K562 (cell line): ENCODE results near the gene CPED1. TPM values are rescaled to one million over a fixed set of nuclear protein-coding genes. Genes with fewer than 3 reads are reported as not detected.

Experiments
- CBX1 ChIP-seq: sonication (generic); IDR thresholded peaks from 2 replicates; pipeline ENCODE4 v1.6.1; 2016; ENCODE audit warnings: antibody characterized with exemption, low read depth, mild to moderate bottlenecking
- CHCHD3 ChIP-seq: fragments of 250-450 bp; sonication (Bioruptor Pico); IDR thresholded peaks from 2 replicates; pipeline ENCODE4 v2.1.2; 2022; ENCODE audit warnings: mild to moderate bottlenecking
- FOXK2 ChIP-seq, 2 experiments: fragments of 450-650 bp; IDR thresholded peaks in 1 of 2; conservative IDR thresholded peaks in 1 of 2; 2 replicates each; pipeline ENCODE4 v1.6.1; 2016; ENCODE audit warnings: low read depth in 2 of 2, mild to moderate bottlenecking in 1 of 2
- SMARCC2 ChIP-seq: fragments of 450-650 bp; IDR thresholded peaks from 2 replicates; pipeline ENCODE4 v1.6.1; 2017; ENCODE audit warnings: antibody characterized with exemption, moderate library complexity, mild to moderate bottlenecking, low read depth
- SUPT5H ChIP-seq: fragments of 450-650 bp; IDR thresholded peaks from 2 replicates; pipeline ENCODE4 v1.6.1; 2016
- polyA plus RNA-seq, 8 experiments: library from polyadenylated mRNA; depleted of rRNA in 4 of 8; stranded (reverse) in 5 of 8; unstranded in 3 of 8; fragments of >200 nt; fragmentation: Nextera tagmentation in 2 of 8; fragmentation: Illumina TruSeq in 1 of 8; extraction: Ambion mirVana in 2 of 8; extraction: Trizol in 1 of 8; gene quantifications; 2 replicates each; pipeline versions ENCODE4 v1.2.1 to v1.2.3, GENCODE V29; 2011 to 2014; ENCODE audit warnings: inconsistent platforms in 1 of 8, missing spikeins in 1 of 8
- total RNA-seq, 7 experiments: library from RNA; depleted of rRNA in 6 of 7; stranded (reverse); fragments of >200 nt in 6 of 7; fragmentation: Illumina TruSeq in 2 of 7; extraction: Trizol in 2 of 7; gene quantifications; 2 replicates each; pipeline versions ENCODE4 v1.2.1 to v1.2.3, GENCODE V29; 2011 to 2021; ENCODE audit warnings: low replicate concordance in 1 of 7
- TF ChIP-seq, protein P1 (sequence below): fragments of 200-600 bp; sonication (generic); IDR thresholded peaks from one replicate; pipeline ENCODE4 v1.6.1; 2012; ENCODE audit warnings: mild to moderate bottlenecking, low read depth, low read length, inconsistent platforms
- TF ChIP-seq, protein P2 (sequence below): fragments of 450-650 bp; IDR thresholded peaks from 2 replicates; pipeline ENCODE4 v1.6.1; 2016; ENCODE audit warnings: antibody characterized with exemption
- TF ChIP-seq, protein P3 (sequence below), 2 experiments: fragments of 450-650 bp; IDR thresholded peaks; 2 replicates each; pipeline ENCODE4 v1.6.1; 2018; ENCODE audit warnings: mild to moderate bottlenecking in 2 of 2, low read depth in 1 of 2; ENCODE audit not compliant: partially characterized antibody in 2 of 2

CPED1 gene
- total and polyA plus RNA-seq, 9 of the 15 experiments (the other 6 are each of a cell fraction or from before 2014, with no cell fraction given): 195 to 393 (median 290) TPM

DNA sequence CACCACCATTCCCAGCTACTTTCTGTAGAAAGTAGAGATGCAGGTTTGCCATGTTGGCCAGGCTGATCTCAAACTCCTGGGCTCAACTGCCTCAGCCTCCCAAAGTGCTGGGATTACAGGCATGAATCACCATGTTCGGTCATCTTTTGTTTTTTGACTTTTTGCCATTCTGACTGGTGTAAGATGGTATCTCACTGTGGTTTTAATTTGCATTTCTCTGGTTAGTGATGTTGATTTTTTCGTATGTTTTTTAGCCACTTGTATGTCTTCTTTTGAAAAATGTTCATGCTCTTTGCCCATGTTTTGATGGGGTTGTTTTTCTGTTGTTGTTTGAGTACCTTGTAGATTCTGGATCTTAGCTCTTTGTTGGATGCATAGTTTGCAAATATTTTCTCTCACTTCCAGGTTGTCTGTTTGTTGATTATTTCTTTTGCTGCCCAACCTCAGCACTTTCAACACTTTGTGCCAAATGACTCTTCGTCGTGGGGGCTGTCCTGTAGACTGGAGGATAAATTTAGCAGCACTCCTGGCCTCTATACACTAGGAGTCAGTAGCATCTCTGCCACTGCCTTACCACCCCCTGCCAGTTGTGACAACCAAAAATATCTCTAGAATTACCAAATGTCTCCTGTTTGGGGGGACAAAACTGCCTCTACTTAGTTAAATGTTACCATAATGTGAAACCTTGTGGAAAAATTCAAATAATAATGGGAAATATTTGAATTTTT lies 6.5 kb upstream of the CPED1 start (continued):
- TF ChIP-seq, protein P1, sequence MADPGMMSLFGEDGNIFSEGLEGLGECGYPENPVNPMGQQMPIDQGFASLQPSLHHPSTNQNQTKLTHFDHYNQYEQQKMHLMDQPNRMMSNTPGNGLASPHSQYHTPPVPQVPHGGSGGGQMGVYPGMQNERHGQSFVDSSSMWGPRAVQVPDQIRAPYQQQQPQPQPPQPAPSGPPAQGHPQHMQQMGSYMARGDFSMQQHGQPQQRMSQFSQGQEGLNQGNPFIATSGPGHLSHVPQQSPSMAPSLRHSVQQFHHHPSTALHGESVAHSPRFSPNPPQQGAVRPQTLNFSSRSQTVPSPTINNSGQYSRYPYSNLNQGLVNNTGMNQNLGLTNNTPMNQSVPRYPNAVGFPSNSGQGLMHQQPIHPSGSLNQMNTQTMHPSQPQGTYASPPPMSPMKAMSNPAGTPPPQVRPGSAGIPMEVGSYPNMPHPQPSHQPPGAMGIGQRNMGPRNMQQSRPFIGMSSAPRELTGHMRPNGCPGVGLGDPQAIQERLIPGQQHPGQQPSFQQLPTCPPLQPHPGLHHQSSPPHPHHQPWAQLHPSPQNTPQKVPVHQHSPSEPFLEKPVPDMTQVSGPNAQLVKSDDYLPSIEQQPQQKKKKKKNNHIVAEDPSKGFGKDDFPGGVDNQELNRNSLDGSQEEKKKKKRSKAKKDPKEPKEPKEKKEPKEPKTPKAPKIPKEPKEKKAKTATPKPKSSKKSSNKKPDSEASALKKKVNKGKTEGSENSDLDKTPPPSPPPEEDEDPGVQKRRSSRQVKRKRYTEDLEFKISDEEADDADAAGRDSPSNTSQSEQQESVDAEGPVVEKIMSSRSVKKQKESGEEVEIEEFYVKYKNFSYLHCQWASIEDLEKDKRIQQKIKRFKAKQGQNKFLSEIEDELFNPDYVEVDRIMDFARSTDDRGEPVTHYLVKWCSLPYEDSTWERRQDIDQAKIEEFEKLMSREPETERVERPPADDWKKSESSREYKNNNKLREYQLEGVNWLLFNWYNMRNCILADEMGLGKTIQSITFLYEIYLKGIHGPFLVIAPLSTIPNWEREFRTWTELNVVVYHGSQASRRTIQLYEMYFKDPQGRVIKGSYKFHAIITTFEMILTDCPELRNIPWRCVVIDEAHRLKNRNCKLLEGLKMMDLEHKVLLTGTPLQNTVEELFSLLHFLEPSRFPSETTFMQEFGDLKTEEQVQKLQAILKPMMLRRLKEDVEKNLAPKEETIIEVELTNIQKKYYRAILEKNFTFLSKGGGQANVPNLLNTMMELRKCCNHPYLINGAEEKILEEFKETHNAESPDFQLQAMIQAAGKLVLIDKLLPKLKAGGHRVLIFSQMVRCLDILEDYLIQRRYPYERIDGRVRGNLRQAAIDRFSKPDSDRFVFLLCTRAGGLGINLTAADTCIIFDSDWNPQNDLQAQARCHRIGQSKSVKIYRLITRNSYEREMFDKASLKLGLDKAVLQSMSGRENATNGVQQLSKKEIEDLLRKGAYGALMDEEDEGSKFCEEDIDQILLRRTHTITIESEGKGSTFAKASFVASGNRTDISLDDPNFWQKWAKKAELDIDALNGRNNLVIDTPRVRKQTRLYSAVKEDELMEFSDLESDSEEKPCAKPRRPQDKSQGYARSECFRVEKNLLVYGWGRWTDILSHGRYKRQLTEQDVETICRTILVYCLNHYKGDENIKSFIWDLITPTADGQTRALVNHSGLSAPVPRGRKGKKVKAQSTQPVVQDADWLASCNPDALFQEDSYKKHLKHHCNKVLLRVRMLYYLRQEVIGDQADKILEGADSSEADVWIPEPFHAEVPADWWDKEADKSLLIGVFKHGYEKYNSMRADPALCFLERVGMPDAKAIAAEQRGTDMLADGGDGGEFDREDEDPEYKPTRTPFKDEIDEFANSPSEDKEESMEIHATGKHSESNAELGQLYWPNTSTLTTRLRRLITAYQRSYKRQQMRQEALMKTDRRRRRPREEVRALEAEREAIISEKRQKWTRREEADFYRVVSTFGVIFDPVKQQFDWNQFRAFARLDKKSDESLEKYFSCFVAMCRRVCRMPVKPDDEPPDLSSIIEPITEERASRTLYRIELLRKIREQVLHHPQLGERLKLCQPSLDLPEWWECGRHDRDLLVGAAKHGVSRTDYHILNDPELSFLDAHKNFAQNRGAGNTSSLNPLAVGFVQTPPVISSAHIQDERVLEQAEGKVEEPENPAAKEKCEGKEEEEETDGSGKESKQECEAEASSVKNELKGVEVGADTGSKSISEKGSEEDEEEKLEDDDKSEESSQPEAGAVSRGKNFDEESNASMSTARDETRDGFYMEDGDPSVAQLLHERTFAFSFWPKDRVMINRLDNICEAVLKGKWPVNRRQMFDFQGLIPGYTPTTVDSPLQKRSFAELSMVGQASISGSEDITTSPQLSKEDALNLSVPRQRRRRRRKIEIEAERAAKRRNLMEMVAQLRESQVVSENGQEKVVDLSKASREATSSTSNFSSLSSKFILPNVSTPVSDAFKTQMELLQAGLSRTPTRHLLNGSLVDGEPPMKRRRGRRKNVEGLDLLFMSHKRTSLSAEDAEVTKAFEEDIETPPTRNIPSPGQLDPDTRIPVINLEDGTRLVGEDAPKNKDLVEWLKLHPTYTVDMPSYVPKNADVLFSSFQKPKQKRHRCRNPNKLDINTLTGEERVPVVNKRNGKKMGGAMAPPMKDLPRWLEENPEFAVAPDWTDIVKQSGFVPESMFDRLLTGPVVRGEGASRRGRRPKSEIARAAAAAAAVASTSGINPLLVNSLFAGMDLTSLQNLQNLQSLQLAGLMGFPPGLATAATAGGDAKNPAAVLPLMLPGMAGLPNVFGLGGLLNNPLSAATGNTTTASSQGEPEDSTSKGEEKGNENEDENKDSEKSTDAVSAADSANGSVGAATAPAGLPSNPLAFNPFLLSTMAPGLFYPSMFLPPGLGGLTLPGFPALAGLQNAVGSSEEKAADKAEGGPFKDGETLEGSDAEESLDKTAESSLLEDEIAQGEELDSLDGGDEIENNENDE: no peak
- TF ChIP-seq, protein P2, sequence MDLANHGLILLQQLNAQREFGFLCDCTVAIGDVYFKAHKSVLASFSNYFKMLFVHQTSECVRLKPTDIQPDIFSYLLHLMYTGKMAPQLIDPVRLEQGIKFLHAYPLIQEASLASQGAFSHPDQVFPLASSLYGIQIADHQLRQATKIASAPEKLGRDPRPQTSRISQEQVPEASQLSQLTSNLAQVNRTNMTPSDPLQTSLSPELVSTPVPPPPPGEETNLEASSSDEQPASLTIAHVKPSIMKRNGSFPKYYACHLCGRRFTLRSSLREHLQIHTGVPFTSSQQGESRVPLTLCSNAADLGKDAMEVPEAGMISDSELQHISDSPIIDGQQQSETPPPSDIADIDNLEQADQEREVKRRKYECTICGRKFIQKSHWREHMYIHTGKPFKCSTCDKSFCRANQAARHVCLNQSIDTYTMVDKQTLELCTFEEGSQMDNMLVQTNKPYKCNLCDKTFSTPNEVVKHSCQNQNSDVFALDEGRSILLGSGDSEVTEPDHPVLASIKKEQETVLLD: 0 out of 2 replicates have a peak, but pooled peaks have one; percentile 42
- TF ChIP-seq CBX1: no peak
- TF ChIP-seq CHCHD3 (CRISPR knock-in tag): no peak
- 0 out of 4 replicates have a peak, but pooled peaks of 1 of the 2 experiments have one; percentile 38 for TF ChIP-seq FOXK2 (conservative IDR thresholded peaks at IDR 0.05 in 1 of 2, IDR thresholded peaks at IDR 0.05 in 1 of 2; ENCODE audit: low read depth in 2 of 2)
- 0 out of 2 replicates have a peak, but pooled peaks have one; percentile 28 for TF ChIP-seq SMARCC2
- TF ChIP-seq, protein P3, sequence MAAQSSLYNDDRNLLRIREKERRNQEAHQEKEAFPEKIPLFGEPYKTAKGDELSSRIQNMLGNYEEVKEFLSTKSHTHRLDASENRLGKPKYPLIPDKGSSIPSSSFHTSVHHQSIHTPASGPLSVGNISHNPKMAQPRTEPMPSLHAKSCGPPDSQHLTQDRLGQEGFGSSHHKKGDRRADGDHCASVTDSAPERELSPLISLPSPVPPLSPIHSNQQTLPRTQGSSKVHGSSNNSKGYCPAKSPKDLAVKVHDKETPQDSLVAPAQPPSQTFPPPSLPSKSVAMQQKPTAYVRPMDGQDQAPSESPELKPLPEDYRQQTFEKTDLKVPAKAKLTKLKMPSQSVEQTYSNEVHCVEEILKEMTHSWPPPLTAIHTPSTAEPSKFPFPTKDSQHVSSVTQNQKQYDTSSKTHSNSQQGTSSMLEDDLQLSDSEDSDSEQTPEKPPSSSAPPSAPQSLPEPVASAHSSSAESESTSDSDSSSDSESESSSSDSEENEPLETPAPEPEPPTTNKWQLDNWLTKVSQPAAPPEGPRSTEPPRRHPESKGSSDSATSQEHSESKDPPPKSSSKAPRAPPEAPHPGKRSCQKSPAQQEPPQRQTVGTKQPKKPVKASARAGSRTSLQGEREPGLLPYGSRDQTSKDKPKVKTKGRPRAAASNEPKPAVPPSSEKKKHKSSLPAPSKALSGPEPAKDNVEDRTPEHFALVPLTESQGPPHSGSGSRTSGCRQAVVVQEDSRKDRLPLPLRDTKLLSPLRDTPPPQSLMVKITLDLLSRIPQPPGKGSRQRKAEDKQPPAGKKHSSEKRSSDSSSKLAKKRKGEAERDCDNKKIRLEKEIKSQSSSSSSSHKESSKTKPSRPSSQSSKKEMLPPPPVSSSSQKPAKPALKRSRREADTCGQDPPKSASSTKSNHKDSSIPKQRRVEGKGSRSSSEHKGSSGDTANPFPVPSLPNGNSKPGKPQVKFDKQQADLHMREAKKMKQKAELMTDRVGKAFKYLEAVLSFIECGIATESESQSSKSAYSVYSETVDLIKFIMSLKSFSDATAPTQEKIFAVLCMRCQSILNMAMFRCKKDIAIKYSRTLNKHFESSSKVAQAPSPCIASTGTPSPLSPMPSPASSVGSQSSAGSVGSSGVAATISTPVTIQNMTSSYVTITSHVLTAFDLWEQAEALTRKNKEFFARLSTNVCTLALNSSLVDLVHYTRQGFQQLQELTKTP (IDR thresholded peaks at IDR 0.05; ENCODE audit: low read depth in 1 of 2, partially characterized antibody in 2 of 2): peak in 1 of 2 experiments; percentile 79
- TF ChIP-seq SUPT5H: no peak
